GM23338 (cell line): ENCODE measurements around the gene RPS6KA5.

ENCODE experiments used
- CREB1 ChIP-seq: fragments of 250-450 bp; sonication (Bioruptor Pico); IDR thresholded peaks from 2 replicates; pipeline ENCODE4 v1.5.0; 2020; ENCODE audit warnings: low read depth, mild to moderate bottlenecking, moderate library complexity
- EZH2 ChIP-seq: fragments of 200-600 bp; sonication (generic); IDR thresholded peaks from one replicate; pipeline ENCODE4 v1.8.0; 2017; ENCODE audit warnings: antibody characterized with exemption, mild to moderate bottlenecking, low read depth; ENCODE audit not compliant: unreplicated experiment
- JUNB ChIP-seq: IDR thresholded peaks from one replicate; pipeline ENCODE4 v1.6.1; 2016; ENCODE audit warnings: antibody characterized with exemption; ENCODE audit not compliant: unreplicated experiment
- ZNF331 ChIP-seq: fragments of 250-450 bp; sonication (Bioruptor Pico); IDR thresholded peaks from 2 replicates; pipeline ENCODE4 v1.5.0; 2020; ENCODE audit warnings: low read depth, mild to moderate bottlenecking, moderate library complexity
- TF ChIP-seq, protein P1 (sequence below), 2 experiments: fragments of 200-600 bp in 1 of 2; sonication (generic) in 1 of 2; conservative IDR thresholded peaks; 2 replicates each; pipeline versions ENCODE4 v1.5.1 to v1.6.1; 2016 to 2017; ENCODE audit warnings: antibody characterized with exemption in 2 of 2, low read depth in 2 of 2, mild to moderate bottlenecking in 2 of 2, moderate library complexity in 1 of 2

GRCh38 chr14:90857866-90858265 is 202.6 kb downstream of the RPS6KA5 start:
- TF ChIP-seq, protein P1, sequence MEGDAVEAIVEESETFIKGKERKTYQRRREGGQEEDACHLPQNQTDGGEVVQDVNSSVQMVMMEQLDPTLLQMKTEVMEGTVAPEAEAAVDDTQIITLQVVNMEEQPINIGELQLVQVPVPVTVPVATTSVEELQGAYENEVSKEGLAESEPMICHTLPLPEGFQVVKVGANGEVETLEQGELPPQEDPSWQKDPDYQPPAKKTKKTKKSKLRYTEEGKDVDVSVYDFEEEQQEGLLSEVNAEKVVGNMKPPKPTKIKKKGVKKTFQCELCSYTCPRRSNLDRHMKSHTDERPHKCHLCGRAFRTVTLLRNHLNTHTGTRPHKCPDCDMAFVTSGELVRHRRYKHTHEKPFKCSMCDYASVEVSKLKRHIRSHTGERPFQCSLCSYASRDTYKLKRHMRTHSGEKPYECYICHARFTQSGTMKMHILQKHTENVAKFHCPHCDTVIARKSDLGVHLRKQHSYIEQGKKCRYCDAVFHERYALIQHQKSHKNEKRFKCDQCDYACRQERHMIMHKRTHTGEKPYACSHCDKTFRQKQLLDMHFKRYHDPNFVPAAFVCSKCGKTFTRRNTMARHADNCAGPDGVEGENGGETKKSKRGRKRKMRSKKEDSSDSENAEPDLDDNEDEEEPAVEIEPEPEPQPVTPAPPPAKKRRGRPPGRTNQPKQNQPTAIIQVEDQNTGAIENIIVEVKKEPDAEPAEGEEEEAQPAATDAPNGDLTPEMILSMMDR (conservative IDR thresholded peaks at IDR 0.05; ENCODE audit: low read depth in 2 of 2): no peak
- TF ChIP-seq EZH2: no peak
- TF ChIP-seq JUNB: no peak
- TF ChIP-seq CREB1 (CRISPR knock-in tag): no peak
- TF ChIP-seq ZNF331 (CRISPR knock-in tag): no peak
